Measurements from ENCODE around the gene BMPR1A. TPM values are rescaled to one million over a fixed set of nuclear protein-coding genes. Genes with fewer than 3 reads are reported as not detected.

BMPR1A gene
- total RNA-seq, 2 experiments from 2014 or later = 2.9 to 6.8 TPM

- Mint-ChIP-seq H3K4me1 (ENCODE audit: low read depth) (no peaks in the 10 kb centered on the region), H3K27ac (no peak overlapping the region), H3K27me3 (ENCODE audit: low read depth) (no peaks in the 10 kb centered on the region), H3K9me3 (no peaks in the 10 kb centered on the region), H3K4me3 (no peak overlapping the region), H3K36me3 (ENCODE audit: low read depth) (no peaks in the 10 kb centered on the region)
- intact Hi-C loops (cut with micrococcal nuclease) = no loop called here
- CTCF ChIA-PET = interaction anchor here (0.6 kb wide), 2 partner anchors 35 to 1380 kb away, joined by 3 read pairs; no protein-coding TSS in a partner anchor
- DNase-seq = no peak
Observed at GRCh38 chr10:86821388-86821999, 65.1 kb downstream of the BMPR1A start.

- CTCF ChIA-PET = no interaction called here
- H3K27me3 Mint-ChIP-seq (ENCODE audit: low read depth) = no peaks in the 10 kb centered on the region
- H3K9me3 Mint-ChIP-seq = no peaks in the 10 kb centered on the region
- no peaks in the 10 kb centered on the region for H3K4me1 Mint-ChIP-seq (ENCODE audit: low read depth)
- intact Hi-C loops (cut with micrococcal nuclease) = no loop called here
- H3K36me3 Mint-ChIP-seq (ENCODE audit: low read depth) = no peaks in the 10 kb centered on the region
- H3K4me3 Mint-ChIP-seq = no peak overlapping the region
- no peak for DNase-seq
- no peak overlapping the region for H3K27ac Mint-ChIP-seq
Observed at GRCh38 chr10:86823565-86823964, 67.1 kb downstream of the BMPR1A start.

- Mint-ChIP-seq H3K4me3 (no peak overlapping the region), H3K27ac (no peak overlapping the region), H3K27me3 (ENCODE audit: low read depth) (no peaks in the 10 kb centered on the region), H3K36me3 (ENCODE audit: low read depth) (no peaks in the 10 kb centered on the region), H3K4me1 (ENCODE audit: low read depth) (no peaks in the 10 kb centered on the region), H3K9me3 (no peaks in the 10 kb centered on the region)
- no peak for DNase-seq
- intact Hi-C loops (cut with micrococcal nuclease) = no loop called here
- CTCF ChIA-PET = no interaction called here
Observed at GRCh38 chr10:86824151-86824550, 67.7 kb downstream of the BMPR1A start.

- Mint-ChIP-seq H3K36me3 (ENCODE audit: low read depth) (no peaks in the 10 kb centered on the region), H3K27ac (no peak overlapping the region), H3K27me3 (ENCODE audit: low read depth) (no peaks in the 10 kb centered on the region), H3K9me3 (no peaks in the 10 kb centered on the region), H3K4me3 (no peak overlapping the region), H3K4me1 (ENCODE audit: low read depth) (no peaks in the 10 kb centered on the region)
- intact Hi-C loops (cut with micrococcal nuclease) = no loop called here
- DNase-seq = no peak
- CTCF ChIA-PET = no interaction called here
Observed at GRCh38 chr10:86825366-86825765, 68.9 kb downstream of the BMPR1A start.

DNA sequence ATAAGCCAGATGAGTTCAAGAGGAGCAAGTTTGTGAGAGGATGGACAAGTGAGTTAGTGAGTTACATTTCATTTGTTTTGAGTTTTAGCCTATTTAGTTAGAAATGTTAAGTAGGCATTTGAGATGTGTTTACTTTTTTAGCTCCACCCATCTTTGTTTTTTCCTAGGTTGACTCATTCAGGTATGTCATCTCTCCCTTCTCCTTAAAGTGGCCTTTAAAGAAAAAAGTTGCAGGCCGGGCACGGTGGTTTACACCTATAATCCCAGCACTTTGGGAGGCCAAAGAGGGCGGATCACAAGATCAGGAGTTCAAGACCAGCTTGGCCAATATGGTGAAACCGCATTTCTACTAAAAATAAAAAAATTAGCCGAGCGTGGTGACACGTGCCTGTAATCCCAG is 71.2 kb downstream of the BMPR1A start:
- Mint-ChIP-seq H3K27ac (no peak overlapping the region), H3K9me3 (no peaks in the 10 kb centered on the region), H3K4me1 (ENCODE audit: low read depth) (no peaks in the 10 kb centered on the region), H3K27me3 (ENCODE audit: low read depth) (no peaks in the 10 kb centered on the region), H3K4me3 (no peak overlapping the region), H3K36me3 (ENCODE audit: low read depth) (no peaks in the 10 kb centered on the region)
- DNase-seq = no peak
- CTCF ChIA-PET = no interaction called here
- intact Hi-C loops (cut with micrococcal nuclease) = no loop called here

DNA sequence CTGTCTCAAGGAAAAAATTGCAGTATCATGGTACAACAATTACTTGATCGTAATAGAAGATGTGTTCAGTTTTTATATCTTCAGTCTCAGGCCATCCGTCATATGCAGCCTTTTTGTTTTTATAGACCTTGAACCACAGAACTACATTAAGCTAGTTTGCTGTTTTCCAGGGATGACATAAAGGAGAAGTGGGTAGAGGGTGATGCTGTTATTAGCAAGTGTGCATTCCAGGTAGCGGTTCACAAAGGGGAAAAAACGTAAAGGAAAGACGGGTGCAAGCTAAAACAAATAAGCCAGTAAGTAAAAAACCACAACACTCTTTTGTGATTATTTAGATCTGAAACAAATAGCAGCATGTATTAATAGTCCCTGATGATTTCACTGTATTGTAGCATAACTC is 71.7 kb downstream of the BMPR1A start:
- CTCF ChIA-PET = no interaction called here
- Mint-ChIP-seq H3K4me3 (no peak overlapping the region), H3K9me3 (no peaks in the 10 kb centered on the region), H3K27ac (no peak overlapping the region), H3K27me3 (ENCODE audit: low read depth) (no peaks in the 10 kb centered on the region), H3K36me3 (ENCODE audit: low read depth) (no peaks in the 10 kb centered on the region), H3K4me1 (ENCODE audit: low read depth) (no peaks in the 10 kb centered on the region)
- no peak for DNase-seq
- intact Hi-C loops (cut with micrococcal nuclease) = no loop called here

GRCh38 chr10:86829472-86829871 is 73.1 kb downstream of the BMPR1A start:
- no peaks in the 10 kb centered on the region for H3K9me3 Mint-ChIP-seq
- H3K4me3 Mint-ChIP-seq = no peak overlapping the region
- no peaks in the 10 kb centered on the region for H3K36me3 Mint-ChIP-seq (ENCODE audit: low read depth)
- no peaks in the 10 kb centered on the region for H3K27me3 Mint-ChIP-seq (ENCODE audit: low read depth)
- intact Hi-C loops (cut with micrococcal nuclease) = no loop called here
- H3K4me1 Mint-ChIP-seq (ENCODE audit: low read depth) = no peaks in the 10 kb centered on the region
- no peak for DNase-seq
- no peak overlapping the region for H3K27ac Mint-ChIP-seq
- CTCF ChIA-PET = no interaction called here

DNA sequence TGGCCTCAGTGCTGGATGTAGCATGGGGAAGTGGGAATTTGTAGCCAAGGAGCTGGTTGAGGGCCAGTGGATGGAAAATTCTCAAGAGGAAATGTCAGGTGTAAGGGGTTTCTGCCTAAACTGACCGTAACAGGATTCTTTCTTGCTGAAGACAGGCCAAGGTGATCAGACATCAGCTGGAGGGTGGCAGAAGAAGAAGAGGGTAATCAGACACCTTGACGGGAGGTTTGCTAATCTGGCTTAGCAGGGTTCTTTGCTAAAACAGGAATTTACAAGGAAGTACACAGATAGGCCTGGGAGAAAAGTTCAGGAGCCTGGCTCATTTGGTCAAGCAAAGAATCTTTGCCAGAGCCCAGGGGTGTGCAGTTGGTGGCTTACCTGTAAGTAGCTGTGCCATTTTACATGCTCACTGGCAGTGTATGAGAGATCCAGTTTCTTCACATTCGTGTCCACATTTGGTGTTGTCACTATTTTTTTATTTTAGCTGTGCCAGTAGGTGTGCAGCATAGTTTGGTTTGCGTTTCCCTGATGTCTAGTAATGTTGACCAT is 73.7 kb downstream of the BMPR1A start:
- Mint-ChIP-seq H3K36me3 (ENCODE audit: low read depth) (no peaks in the 10 kb centered on the region), H3K4me1 (ENCODE audit: low read depth) (no peaks in the 10 kb centered on the region), H3K4me3 (no peak overlapping the region), H3K9me3 (no peaks in the 10 kb centered on the region), H3K27ac (no peak overlapping the region), H3K27me3 (ENCODE audit: low read depth) (no peaks in the 10 kb centered on the region)
- DNase-seq = no peak
- CTCF ChIA-PET = no interaction called here
- intact Hi-C loops (cut with micrococcal nuclease) = no loop called here

DNA sequence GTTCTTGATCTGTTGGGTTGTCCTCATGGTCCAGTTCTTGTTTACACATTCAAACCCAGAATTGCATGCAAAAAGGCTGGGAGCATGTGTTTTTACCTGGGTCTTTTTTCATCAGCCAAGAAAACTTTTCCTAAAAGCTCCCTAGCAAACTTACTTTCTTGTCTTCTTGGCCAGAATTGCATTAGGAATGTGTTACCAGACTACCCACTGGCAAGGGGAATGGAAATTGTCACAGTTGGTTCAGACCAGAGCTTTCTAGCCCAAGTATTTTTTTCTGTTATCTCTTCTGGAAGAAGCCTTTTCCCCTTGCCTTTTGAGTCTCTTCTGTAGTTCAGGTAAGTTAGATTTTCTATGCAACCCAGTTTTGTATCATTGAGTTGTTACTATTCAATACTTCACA is 77.5 kb downstream of the BMPR1A start:
- H3K27ac Mint-ChIP-seq = no peak overlapping the region
- H3K4me1 Mint-ChIP-seq (ENCODE audit: low read depth) = no peaks in the 10 kb centered on the region
- CTCF ChIA-PET = no interaction called here
- no peaks in the 10 kb centered on the region for H3K36me3 Mint-ChIP-seq (ENCODE audit: low read depth)
- intact Hi-C loops (cut with micrococcal nuclease) = no loop called here
- H3K27me3 Mint-ChIP-seq (ENCODE audit: low read depth) = no peaks in the 10 kb centered on the region
- no peak overlapping the region for H3K4me3 Mint-ChIP-seq
- no peak for DNase-seq
- no peaks in the 10 kb centered on the region for H3K9me3 Mint-ChIP-seq

GRCh38 chr10:86836044-86836443 is 79.6 kb downstream of the BMPR1A start:
- no peak overlapping the region for H3K4me3 Mint-ChIP-seq
- intact Hi-C loops (cut with micrococcal nuclease) = no loop called here
- DNase-seq = no peak
- H3K36me3 Mint-ChIP-seq (ENCODE audit: low read depth) = no peaks in the 10 kb centered on the region
- H3K27me3 Mint-ChIP-seq (ENCODE audit: low read depth) = no peaks in the 10 kb centered on the region
- H3K9me3 Mint-ChIP-seq = no peaks in the 10 kb centered on the region
- no peaks in the 10 kb centered on the region for H3K4me1 Mint-ChIP-seq (ENCODE audit: low read depth)
- H3K27ac Mint-ChIP-seq = no peak overlapping the region
- CTCF ChIA-PET = interaction anchor here (0.6 kb wide), 1 partner anchor 261 kb away, joined by 4 read pairs; no protein-coding TSS in a partner anchor

DNA sequence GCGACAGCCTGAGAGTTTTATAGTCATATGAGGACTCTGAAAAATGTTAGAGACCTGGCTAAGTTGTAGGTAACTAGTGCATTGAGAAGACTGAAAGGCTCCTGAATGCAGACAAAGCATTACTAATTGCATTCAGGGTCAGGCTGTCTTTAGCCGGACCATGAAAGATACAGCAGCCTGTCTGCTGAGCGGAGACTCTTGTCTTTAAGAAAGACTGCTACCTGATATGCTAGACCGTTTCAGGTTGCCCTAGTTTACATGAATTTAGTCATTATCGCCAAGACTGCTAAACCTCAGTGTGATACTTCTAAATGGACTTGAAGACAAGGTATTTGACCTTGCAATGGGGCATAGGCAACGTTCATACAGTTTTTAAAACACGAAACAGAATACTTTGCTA is 81.2 kb downstream of the BMPR1A start:
- intact Hi-C loops (cut with micrococcal nuclease) = no loop called here
- CTCF ChIA-PET = no interaction called here
- Mint-ChIP-seq H3K27me3 (ENCODE audit: low read depth) (no peaks in the 10 kb centered on the region), H3K36me3 (ENCODE audit: low read depth) (no peaks in the 10 kb centered on the region), H3K4me3 (no peak overlapping the region), H3K9me3 (no peaks in the 10 kb centered on the region), H3K4me1 (ENCODE audit: low read depth) (no peaks in the 10 kb centered on the region), H3K27ac (no peak overlapping the region)
- no peak for DNase-seq

DNA sequence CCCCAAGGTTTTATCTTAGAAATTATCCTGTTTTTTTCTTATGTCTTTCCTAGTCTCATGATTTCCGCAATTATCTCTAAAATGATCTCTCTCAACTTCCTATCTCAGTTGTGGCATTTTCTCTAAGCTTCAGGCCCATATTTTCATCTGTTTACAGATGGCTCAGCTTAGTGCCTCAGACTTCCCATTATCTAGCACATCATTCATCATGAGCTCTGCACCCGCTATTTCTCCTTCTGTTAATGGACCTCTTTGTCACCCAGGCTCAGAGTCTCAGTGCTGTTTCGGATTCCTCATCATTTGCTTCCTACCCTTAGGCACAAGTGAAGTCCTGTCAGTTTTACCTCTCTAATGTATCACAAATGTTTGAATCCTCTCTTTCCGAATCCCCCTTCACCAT is 84.1 kb downstream of the BMPR1A start:
- DNase-seq = no peak
- no peak overlapping the region for H3K4me3 Mint-ChIP-seq
- no peak overlapping the region for H3K27ac Mint-ChIP-seq
- peaks cover 3% of the 10 kb centered on the region for H3K36me3 Mint-ChIP-seq (ENCODE audit: low read depth)
- intact Hi-C loops (cut with micrococcal nuclease) = no loop called here
- H3K9me3 Mint-ChIP-seq = no peaks in the 10 kb centered on the region
- H3K4me1 Mint-ChIP-seq (ENCODE audit: low read depth) = no peaks in the 10 kb centered on the region
- CTCF ChIA-PET = interaction anchor here (0.6 to 1.1 kb wide), 3 partner anchors 45 to 68 kb away, joined by 3 read pairs; no protein-coding TSS in a partner anchor
- no peaks in the 10 kb centered on the region for H3K27me3 Mint-ChIP-seq (ENCODE audit: low read depth)

DNA sequence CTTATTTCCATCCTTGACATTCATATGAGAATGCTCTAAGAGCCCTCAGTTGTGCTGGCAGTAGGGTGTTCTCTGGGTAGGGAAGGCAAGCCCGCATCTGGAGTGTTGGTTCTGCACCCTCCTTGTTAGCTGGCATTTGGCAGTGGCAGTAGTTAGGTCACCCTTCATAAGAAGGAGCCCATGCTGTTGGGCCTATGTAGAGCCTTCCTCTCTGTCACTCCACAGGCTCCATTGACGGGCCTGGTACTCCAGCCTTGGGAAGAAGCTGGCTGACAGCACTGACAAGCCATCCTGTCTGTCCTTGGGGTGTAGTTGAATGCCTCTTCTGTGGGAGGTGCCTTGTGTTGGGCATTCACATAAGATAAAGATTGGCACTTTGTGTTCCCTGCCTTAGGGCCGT is 89.7 kb downstream of the BMPR1A start:
- H3K27ac Mint-ChIP-seq = no peak overlapping the region
- peaks cover 3% of the 10 kb centered on the region for H3K36me3 Mint-ChIP-seq (ENCODE audit: low read depth)
- no peaks in the 10 kb centered on the region for H3K4me1 Mint-ChIP-seq (ENCODE audit: low read depth)
- intact Hi-C loops (cut with micrococcal nuclease) = no loop called here
- DNase-seq = no peak
- no peak overlapping the region for H3K4me3 Mint-ChIP-seq
- no peaks in the 10 kb centered on the region for H3K27me3 Mint-ChIP-seq (ENCODE audit: low read depth)
- CTCF ChIA-PET = no interaction called here
- H3K9me3 Mint-ChIP-seq = no peaks in the 10 kb centered on the region
